GM10266 (cell line): ENCODE results near the gene PABPC4L.

Experiments
- DNase-seq: peaks from one replicate; pipeline ENCODE4 v3.0.0; 2012; ENCODE audit errors: extremely low spot score
- TF ChIP-seq, protein P1 (sequence below): IDR thresholded peaks from 2 replicates; pipeline ENCODE4 v1.5.1; 2012; ENCODE audit warnings: mild to moderate bottlenecking, low read depth; ENCODE audit not compliant: control insufficient read depth, insufficient read depth; ENCODE audit errors: missing control alignments

Gene PABPC4L

DNA sequence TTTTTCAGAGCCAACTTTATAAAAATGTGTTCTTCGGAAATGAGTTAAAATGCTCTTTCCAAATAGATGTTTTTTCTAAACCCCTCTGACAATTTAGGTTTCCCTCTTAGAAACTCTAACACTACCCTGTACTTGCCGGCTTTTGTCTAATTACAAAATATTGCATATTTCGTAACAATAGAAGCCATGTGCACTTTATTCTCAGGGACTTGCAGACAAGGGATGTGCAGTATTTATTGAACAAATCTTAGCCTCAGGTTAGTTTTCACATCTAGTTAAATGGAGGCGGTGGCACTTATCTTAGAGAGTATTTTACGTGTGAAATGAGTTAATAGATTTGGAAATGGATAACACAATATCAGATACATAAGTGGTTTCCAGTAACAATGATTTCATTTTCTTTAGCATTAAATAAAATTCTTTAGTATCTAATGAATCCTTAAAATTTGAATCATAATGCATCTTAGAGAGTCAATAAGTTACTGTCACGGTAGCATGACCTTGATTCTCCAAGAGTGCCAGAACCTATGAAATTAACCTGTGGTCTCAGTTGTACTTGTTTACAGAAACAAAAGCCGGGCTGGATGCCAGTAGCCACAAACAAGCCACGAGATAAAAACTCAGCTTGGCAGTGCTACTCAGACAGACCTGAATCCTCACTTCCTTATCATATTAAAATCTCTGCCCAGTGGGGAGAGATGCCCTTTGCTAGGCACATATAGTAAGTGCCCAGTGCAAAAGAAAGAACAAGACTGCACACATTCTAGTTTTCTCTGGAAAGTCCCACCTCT lies 772 bp upstream of the PABPC4L start:
- no peak for DNase-seq
- TF ChIP-seq, protein P1, sequence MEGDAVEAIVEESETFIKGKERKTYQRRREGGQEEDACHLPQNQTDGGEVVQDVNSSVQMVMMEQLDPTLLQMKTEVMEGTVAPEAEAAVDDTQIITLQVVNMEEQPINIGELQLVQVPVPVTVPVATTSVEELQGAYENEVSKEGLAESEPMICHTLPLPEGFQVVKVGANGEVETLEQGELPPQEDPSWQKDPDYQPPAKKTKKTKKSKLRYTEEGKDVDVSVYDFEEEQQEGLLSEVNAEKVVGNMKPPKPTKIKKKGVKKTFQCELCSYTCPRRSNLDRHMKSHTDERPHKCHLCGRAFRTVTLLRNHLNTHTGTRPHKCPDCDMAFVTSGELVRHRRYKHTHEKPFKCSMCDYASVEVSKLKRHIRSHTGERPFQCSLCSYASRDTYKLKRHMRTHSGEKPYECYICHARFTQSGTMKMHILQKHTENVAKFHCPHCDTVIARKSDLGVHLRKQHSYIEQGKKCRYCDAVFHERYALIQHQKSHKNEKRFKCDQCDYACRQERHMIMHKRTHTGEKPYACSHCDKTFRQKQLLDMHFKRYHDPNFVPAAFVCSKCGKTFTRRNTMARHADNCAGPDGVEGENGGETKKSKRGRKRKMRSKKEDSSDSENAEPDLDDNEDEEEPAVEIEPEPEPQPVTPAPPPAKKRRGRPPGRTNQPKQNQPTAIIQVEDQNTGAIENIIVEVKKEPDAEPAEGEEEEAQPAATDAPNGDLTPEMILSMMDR = no peak

DNA sequence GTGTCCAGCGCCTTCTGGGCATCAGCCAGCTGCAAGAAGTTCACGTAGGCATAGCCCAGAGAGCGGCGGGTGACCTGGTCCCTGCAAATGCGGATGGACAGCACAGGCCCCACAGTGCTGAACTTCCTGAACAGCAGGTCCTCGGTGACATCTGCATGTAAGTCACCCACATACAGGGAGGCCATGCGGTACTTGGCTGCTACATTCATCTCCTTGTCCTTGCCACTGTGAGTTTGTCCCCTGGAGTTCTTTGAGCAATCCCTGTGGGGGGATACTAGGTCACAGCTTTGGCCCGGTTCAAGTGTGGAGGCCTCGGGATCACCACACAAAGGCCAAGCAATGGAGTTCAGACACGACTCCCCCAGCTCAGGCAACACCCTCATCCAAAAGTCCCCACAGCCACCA lies 776 bp downstream of the PABPC4L start:
- DNase-seq = peak; percentile 18
- TF ChIP-seq, protein P1 = no peak

DNA sequence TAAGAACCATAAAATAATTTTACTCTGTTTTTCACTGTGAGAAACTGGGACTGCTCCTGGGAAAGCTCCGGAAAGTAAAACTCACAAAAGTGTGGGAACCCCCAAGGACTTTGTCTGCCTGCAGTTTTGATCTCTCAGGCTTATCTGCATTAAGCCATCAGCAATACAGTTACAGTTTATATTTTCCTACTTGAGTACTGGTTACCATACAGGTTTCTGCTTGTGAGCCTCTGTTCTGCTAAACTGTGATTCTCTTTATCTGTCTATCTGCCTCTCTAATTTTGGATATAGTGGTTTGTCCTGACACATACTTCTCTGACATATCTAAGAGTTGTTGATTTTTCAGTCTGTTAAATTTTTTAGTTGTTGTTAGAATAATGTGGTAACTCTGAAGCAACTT lies 11.6 kb downstream of the PABPC4L start:
- DNase-seq = no peak
- TF ChIP-seq, protein P1 = no peak

DNA sequence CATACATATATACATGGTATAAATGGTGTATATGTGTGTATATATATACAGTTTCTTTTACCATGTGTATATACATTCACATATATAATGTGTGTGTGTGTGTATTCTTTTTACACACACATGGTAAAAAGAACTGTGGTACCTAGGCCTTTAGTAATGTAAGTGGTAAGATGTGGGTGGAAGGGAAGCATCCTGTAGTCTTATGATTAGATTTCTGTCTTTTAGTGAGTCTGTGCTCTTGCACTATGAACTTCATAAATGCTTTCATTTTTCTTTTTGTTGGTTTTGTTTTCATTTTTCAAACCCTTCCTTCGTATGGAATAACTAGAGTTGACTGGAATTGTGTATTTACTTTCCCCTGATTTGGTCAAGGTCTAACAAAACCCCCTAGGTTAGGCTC lies 12.1 kb downstream of the PABPC4L start:
- no peak for DNase-seq
- TF ChIP-seq, protein P1 = no peak

DNA sequence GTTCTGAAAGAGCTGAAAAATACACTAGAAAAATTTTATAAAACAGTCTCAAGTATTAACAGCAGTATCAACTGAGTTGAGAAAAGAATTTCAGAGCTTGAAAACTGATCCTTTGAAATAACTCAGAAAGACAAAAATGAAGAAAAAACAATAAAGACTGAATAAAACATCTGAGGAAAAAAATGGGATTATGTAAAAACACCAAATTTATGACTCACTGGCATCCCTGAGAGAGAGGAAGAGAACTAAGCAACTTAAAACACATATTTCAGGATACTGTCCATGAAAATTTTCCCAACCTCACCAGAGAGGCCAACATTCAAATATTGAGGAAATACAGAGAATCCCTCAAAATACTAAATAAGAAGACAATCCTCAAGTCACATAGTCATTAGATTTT lies 22.9 kb downstream of the PABPC4L start:
- DNase-seq = no peak
- TF ChIP-seq, protein P1 = no peak

DNA sequence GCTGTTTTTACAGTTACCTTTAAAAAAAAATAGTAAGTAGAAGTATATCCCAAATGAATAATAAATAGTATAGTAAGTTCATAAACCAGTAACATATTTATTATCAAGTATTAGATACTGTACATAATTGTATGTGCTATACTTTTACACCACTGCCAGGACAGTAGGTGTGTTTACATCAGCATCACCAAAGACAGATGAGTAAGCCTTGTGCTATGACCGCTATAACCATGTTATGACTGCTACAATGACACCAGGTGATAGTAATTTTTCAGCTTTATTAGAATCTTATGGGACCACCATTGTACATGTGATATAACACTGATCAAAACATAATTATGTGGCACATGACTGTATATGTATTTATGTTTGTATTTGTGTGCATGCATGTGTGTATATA lies 27.3 kb downstream of the PABPC4L start:
- TF ChIP-seq, protein P1 = no peak
- no peak for DNase-seq

DNA sequence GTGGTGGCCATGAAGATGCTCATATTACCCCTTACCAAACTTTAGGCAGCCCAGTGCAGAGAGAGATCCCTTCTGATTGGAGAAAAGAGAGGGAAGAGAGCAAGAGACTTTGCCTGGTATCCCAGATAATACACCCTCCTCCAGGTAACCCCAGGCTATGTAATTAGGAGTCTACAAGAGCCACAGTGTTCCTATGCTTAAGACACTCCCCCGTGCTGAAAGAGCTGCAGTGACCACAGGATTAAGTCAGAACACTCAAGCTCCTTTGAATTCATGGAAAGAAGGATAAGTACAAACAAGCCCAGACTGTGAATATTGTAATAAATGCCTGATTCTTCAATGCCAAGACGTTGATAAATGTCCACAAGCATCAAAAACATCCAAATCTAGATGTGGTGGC lies 41.4 kb downstream of the PABPC4L start:
- no peak for DNase-seq
- TF ChIP-seq, protein P1 = no peak
